Stomach (tissue), 9 donors: Measurements from ENCODE around the gene CD59. TPM values are rescaled to one million over a fixed set of nuclear protein-coding genes. Genes with fewer than 3 reads are reported as not detected.

Experiments used
- DNase-seq, 2 donors: peaks; one replicate each; pipeline versions ENCODE4 v3.0.0 to v3.0.0-alpha.2; 2013 to 2019
- H3K27ac ChIP-seq, 5 donors: fragments of 200-600 bp in 4 of 5; sonication (generic) in 4 of 5; one replicate each; pipeline ENCODE4 v1.5.1; 2013 to 2019; ENCODE audit warnings: mild to moderate bottlenecking in 1 of 5, moderate library complexity in 1 of 5
- H3K27me3 ChIP-seq, 3 donors: fragments of 200-600 bp; sonication (generic); one replicate each; pipeline ENCODE4 v1.5.1; 2017 to 2019; ENCODE audit warnings: mixed run types in 1 of 3
- H3K36me3 ChIP-seq, 4 donors: fragments of 200-600 bp; sonication (generic); 1 replicate in 3 of 4; 2 replicates in 1 of 4; pipeline ENCODE4 v1.5.1; 2016 to 2019
- H3K4me1 ChIP-seq, 4 donors: fragments of 200-600 bp; sonication (generic); one replicate each; pipeline ENCODE4 v1.5.1; 2016 to 2019
- H3K4me3 ChIP-seq, 4 donors: fragments of 200-600 bp; sonication (generic) in 3 of 4; one replicate each; pipeline ENCODE4 v1.5.1; 2016 to 2019; ENCODE audit warnings: mild to moderate bottlenecking in 1 of 4
- H3K9me3 ChIP-seq, 4 donors: fragments of 200-600 bp; sonication (generic); one replicate each; pipeline ENCODE4 v1.5.1; 2016 to 2019
- CTCF ChIP-seq, 7 experiments: fragments of 450-650 bp in 4 of 7; fragments of 200-600 bp in 3 of 7; sonication (generic) in 3 of 7; IDR thresholded peaks; one replicate each; pipeline ENCODE4 v1.5.1; 2016 to 2019; ENCODE audit warnings: antibody characterized with exemption in 7 of 7, control low read depth in 2 of 7, mild to moderate bottlenecking in 1 of 7
- EP300 ChIP-seq: sonication (generic); formaldehyde crosslinking; IDR thresholded peaks from one replicate; pipeline ENCODE4 v1.6.1; 2017; ENCODE audit warnings: antibody characterized with exemption
- POLR2A ChIP-seq, 4 donors: fragments of 450-650 bp; IDR thresholded peaks; one replicate each; pipeline ENCODE4 v1.6.1; 2016; ENCODE audit warnings: antibody characterized with exemption in 4 of 4, control low read depth in 2 of 4, mild to moderate bottlenecking in 1 of 4, moderate library complexity in 1 of 4
- POLR2AphosphoS5 ChIP-seq, 3 donors: sonication (generic); formaldehyde crosslinking; IDR thresholded peaks; one replicate each; pipeline ENCODE4 v1.6.1; 2016; ENCODE audit warnings: antibody characterized with exemption in 3 of 3
- WGBS, 5 donors: extraction: QIAGEN DNeasy Blood & Tissue Kit in 3 of 5; methylation state at CpG; one replicate each; pipeline versions ENCODE4 v1.1.5 to v1.1.7; 2013 to 2018; 5-methylcytosine and 5-hydroxymethylcytosine counted together
- intact Hi-C: fragments of 100-400 bp; cut with DNase I; formaldehyde crosslinking; loops from one replicate; pipeline ENCODE4 v1.15.1; 2023; ENCODE audit warnings: low total_unique reads
- polyA plus RNA-seq, 3 donors: library from polyadenylated mRNA; stranded (reverse); fragments of 200-250 nt; gene quantifications; one replicate each; pipeline ENCODE4 v1.2.3, GENCODE V29; 2013
- total RNA-seq, 5 donors: library from RNA; depleted of rRNA; stranded (reverse); fragments of >200 nt; gene quantifications; one replicate each; pipeline versions ENCODE4 v1.1.0 to v1.2.3, GENCODE V29; 2014 to 2016
- donor health status: healthy with polysubstance abuse.
- donor health status: Bipolar disorder and iron deficiency.
- donor health status: healthy.

CD59 gene
- total and polyA plus RNA-seq, 8 donors, result 6.4 to 225 (median 138) TPM

- no peak overlapping the region for H3K27ac ChIP-seq
- no peak overlapping the region for H3K4me3 ChIP-seq
- 72 to 81% (median 73%) methylated on average over 11 of the region's 11 CpGs for WGBS, 5 donors
- no peaks in the 10 kb centered on the region for H3K36me3 ChIP-seq
- H3K4me1 ChIP-seq, result no peaks in the 10 kb centered on the region
- no peaks in the 10 kb centered on the region for H3K9me3 ChIP-seq
- TF ChIP-seq CTCF (IDR thresholded peaks at IDR 0.05) (no peak), POLR2AphosphoS5 (IDR thresholded peaks at IDR 0.05) (no peak), POLR2A (IDR thresholded peaks at IDR 0.05) (no peak), EP300 (no peak)
- intact Hi-C loops, result no loop called here
- no peak for DNase-seq
- H3K27me3 ChIP-seq, result peaks cover 0 to 4% (median 0%) of the 10 kb centered on the region in 3 donors
Measured at GRCh38 chr11:33655842-33656600, 80.2 kb downstream of the CD59 start.

DNA sequence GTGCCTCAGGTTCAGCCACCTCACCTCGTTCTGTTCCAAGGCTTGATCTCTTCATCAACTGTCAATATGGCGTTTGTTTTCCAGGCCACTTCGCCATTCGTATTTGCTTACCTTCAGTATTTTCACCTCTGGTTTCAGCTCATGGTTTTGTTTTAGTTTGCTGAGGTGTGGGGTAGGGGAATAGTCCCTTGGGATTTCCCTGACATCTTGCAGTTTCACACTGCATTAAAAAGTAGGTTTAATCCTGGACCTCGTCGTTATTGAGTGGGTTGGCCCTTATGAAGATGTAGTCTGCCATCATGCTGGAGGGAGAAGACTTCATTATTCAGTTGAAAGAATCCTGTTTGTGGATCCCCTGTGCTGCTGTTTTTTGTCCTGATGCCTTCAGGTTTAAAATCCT is 81.6 kb downstream of the CD59 start:
- Histone ChIP-seq H3K36me3 (no peaks in the 10 kb centered on the region), H3K27ac (no peak overlapping the region), H3K4me3 (no peak overlapping the region), H3K9me3 (no peaks in the 10 kb centered on the region), H3K4me1 (no peaks in the 10 kb centered on the region), H3K27me3 (peaks cover 0 to 4% (median 0%) of the 10 kb centered on the region in 3 donors)
- intact Hi-C loops, result no loop called here
- WGBS, 5 donors, result 69 to 80% (median 75%) methylated on average over 6 of the region's 6 CpGs
- no peak for DNase-seq
- no peak for TF ChIP-seq CTCF (IDR thresholded peaks at IDR 0.05)
- TF ChIP-seq POLR2AphosphoS5 (IDR thresholded peaks at IDR 0.05), result no peak
- TF ChIP-seq EP300, result no peak
- no peak for TF ChIP-seq POLR2A (IDR thresholded peaks at IDR 0.05)

Other genes with a start within 250 kb of the CD59 start
- gene C11orf91, start 35.6 kb downstream of the CD59 start, total RNA-seq, result not detected
- gene C11orf91, start 35.6 kb downstream of the CD59 start, polyA plus RNA-seq, result not detected
- gene FBXO3, start 38.1 kb upstream of the CD59 start, total RNA-seq, result 10 to 100 TPM in 4 of 5 donors, 1 to 10 TPM in 1; 4.9 to 63.0 (median 25.9) TPM
- gene FBXO3, start 38.1 kb upstream of the CD59 start, polyA plus RNA-seq, result 10 to 100 TPM; 14.5 to 25.7 (median 16.2) TPM
- gene LMO2, start 155.7 kb upstream of the CD59 start, total RNA-seq, result 10 to 100 TPM in 3 of 5 donors, 1 to 10 TPM in 1, not detected in 1; 9.6 to 54.7 (median 12.3) TPM
- 10 to 100 TPM in 2 of 3 donors, 1 to 10 TPM in 1; 9.1 to 12.7 (median 11.5) TPM for gene LMO2, start 155.7 kb upstream of the CD59 start, polyA plus RNA-seq